Panc1 (cell line): ENCODE results near the gene TIMM50.

Source experiments
- POLR2AphosphoS5 ChIP-seq: IDR thresholded peaks from 2 replicates; pipeline ENCODE4 v1.6.1; 2012; ENCODE audit warnings: mild to moderate bottlenecking, low read depth, low read length, moderate library complexity
- TF ChIP-seq, protein P1 (sequence below): fragments of 450-650 bp; IDR thresholded peaks from 2 replicates; pipeline ENCODE4 v1.5.1; 2017; ENCODE audit warnings: mild to moderate bottlenecking

DNA sequence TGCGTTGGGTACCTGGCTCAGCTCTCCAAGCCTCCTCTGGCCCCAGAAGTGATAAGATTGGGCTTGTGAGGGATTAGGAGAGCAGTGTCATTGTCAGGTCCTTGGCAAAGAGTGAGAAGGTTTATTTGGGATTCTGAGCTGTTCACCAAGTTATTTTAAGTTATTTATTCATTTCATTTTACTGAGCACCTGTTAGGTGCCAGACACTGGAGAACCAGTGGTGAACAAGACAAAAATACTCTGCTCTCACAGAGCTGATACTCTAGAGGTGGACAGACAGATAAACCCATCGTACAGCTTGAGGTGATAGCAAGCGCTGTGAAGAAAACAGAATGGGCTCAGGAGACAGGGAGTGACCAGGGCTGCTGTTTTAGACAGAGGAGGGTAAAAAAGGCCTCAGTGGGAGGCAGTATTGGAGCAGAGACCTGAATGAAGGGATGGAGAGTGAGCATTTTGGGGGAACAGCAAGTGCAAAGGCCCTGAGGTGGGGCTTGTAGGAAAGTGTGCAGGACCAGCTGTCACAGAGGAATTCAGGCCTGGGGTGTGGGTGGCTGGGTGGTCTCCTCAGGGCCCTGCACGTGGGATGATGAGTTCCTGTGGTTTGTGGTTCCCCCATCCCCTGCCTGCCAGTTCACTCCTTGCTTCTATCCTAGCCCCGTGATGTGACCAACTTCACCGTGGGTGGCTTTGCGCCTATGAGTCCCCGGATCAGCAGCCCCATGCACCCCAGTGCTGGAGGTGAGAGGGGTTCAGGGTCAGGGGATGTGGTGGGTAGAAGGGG is 8.7 kb upstream of the TIMM50 start:
- TF ChIP-seq, protein P1, sequence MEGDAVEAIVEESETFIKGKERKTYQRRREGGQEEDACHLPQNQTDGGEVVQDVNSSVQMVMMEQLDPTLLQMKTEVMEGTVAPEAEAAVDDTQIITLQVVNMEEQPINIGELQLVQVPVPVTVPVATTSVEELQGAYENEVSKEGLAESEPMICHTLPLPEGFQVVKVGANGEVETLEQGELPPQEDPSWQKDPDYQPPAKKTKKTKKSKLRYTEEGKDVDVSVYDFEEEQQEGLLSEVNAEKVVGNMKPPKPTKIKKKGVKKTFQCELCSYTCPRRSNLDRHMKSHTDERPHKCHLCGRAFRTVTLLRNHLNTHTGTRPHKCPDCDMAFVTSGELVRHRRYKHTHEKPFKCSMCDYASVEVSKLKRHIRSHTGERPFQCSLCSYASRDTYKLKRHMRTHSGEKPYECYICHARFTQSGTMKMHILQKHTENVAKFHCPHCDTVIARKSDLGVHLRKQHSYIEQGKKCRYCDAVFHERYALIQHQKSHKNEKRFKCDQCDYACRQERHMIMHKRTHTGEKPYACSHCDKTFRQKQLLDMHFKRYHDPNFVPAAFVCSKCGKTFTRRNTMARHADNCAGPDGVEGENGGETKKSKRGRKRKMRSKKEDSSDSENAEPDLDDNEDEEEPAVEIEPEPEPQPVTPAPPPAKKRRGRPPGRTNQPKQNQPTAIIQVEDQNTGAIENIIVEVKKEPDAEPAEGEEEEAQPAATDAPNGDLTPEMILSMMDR, result no peak
- no peak for TF ChIP-seq POLR2AphosphoS5
